RKO (cell line): Measurements from ENCODE around the gene RAB17.
"Not testable (repeated sequence)": the region's sequence is repeated elsewhere in the genome, so short reads cannot be mapped to it uniquely, and the experiment has no call there.

Source experiments
- DNase-seq: peaks from one replicate; pipeline ENCODE4 v3.0.0-alpha.2; 2016; ENCODE audit warnings: low spot score

RAB17 gene

GRCh38 chr2:237624565-237624964 is 34.0 kb upstream of the RAB17 start:
- DNase-seq, result no peak

GRCh38 chr2:237623428-237624403 is 33.2 kb upstream of the RAB17 start:
- no peak for DNase-seq

GRCh38 chr2:237618449-237618848 is 27.9 kb upstream of the RAB17 start:
- DNase-seq, result no peak

GRCh38 chr2:237617587-237617982 is 27.1 kb upstream of the RAB17 start:
- DNase-seq, result no peak

- DNase-seq, result no peak
Observed at GRCh38 chr2:237616734-237617586, 26.4 kb upstream of the RAB17 start.

- DNase-seq, result no peak
Observed at GRCh38 chr2:237616373-237616733, 25.8 kb upstream of the RAB17 start.

- DNase-seq, result no peak
Observed at GRCh38 chr2:237615631-237616249, 25.2 kb upstream of the RAB17 start.

- no peak for DNase-seq
Observed at GRCh38 chr2:237614151-237614720, 23.7 kb upstream of the RAB17 start.

- no peak for DNase-seq
Observed at GRCh38 chr2:237613679-237614078, 23.1 kb upstream of the RAB17 start.

GRCh38 chr2:237612527-237613357 is 22.2 kb upstream of the RAB17 start:
- no peak for DNase-seq

GRCh38 chr2:237606522-237606921 is 16.0 kb upstream of the RAB17 start:
- DNase-seq, result not testable (repeated sequence)

GRCh38 chr2:237604960-237605359 is 14.4 kb upstream of the RAB17 start:
- DNase-seq, result no peak

- DNase-seq, result no peak
Observed at GRCh38 chr2:237604391-237604790, 13.9 kb upstream of the RAB17 start.

- DNase-seq, result no peak
Observed at GRCh38 chr2:237603718-237604362, 13.3 kb upstream of the RAB17 start.

GRCh38 chr2:237603049-237603717 is 12.6 kb upstream of the RAB17 start:
- no peak for DNase-seq

GRCh38 chr2:237602409-237602808 is 11.9 kb upstream of the RAB17 start:
- no peak for DNase-seq

- no peak for DNase-seq
Observed at GRCh38 chr2:237601453-237602116, 11.1 kb upstream of the RAB17 start.

- DNase-seq, result no peak
Observed at GRCh38 chr2:237600205-237600846, 9.8 kb upstream of the RAB17 start.

GRCh38 chr2:237599465-237600110 is 9.1 kb upstream of the RAB17 start:
- DNase-seq, result no peak
